K562 (cell line): ENCODE data around the gene SYNGR1. TPM values are rescaled to one million over a fixed set of nuclear protein-coding genes. Genes with fewer than 3 reads are reported as not detected.

Experiments used
- CBX2 ChIP-seq: fragments of 200-600 bp; sonication (generic); IDR thresholded peaks from one replicate; pipeline ENCODE4 v1.6.1; 2012; ENCODE audit warnings: mild to moderate bottlenecking, low read length, inconsistent platforms; ENCODE audit not compliant: insufficient read depth, poor library complexity, severe bottlenecking
- CHD2 ChIP-seq: IDR thresholded peaks from 2 replicates; pipeline ENCODE4 v1.6.1; 2011; ENCODE audit warnings: low read depth, low read length
- FOXJ3 ChIP-seq: sonication (generic); formaldehyde crosslinking; IDR thresholded peaks from 2 replicates; pipeline ENCODE4 v1.4.0; 2020; ENCODE audit warnings: mild to moderate bottlenecking, missing genetic modification reagents
- HDAC8 ChIP-seq: fragments of 450-650 bp; IDR thresholded peaks from 2 replicates; pipeline ENCODE4 v1.6.1; 2016; ENCODE audit warnings: mild to moderate bottlenecking, missing genetic modification characterization, moderate library complexity, missing compliant biosample characterization
- MXI1 ChIP-seq: IDR thresholded peaks from 2 replicates; pipeline ENCODE4 v1.6.1; 2011; ENCODE audit warnings: low read depth, mild to moderate bottlenecking, improper control_type of control experiment, low read length
- NFIC ChIP-seq: fragments of 450-650 bp; IDR thresholded peaks from 2 replicates; pipeline ENCODE4 v1.6.1; 2017; ENCODE audit warnings: mild to moderate bottlenecking, inconsistent platforms
- NFXL1 ChIP-seq: fragments of 450-650 bp; formaldehyde crosslinking; IDR thresholded peaks from 2 replicates; pipeline ENCODE4 v1.4.0; 2021; ENCODE audit warnings: mild to moderate bottlenecking
- POU5F1 ChIP-seq: fragments of 150-350 bp; IDR thresholded peaks from 2 replicates; pipeline ENCODE4 v1.6.1; 2014; ENCODE audit warnings: borderline replicate concordance, low read length, low read depth, mild to moderate bottlenecking; ENCODE audit not compliant: partially characterized antibody
- RCOR1 ChIP-seq, 2 experiments: IDR thresholded peaks; 2 replicates each; pipeline ENCODE4 v1.6.1; 2012; ENCODE audit warnings: low read depth in 2 of 2, low read length in 2 of 2, borderline replicate concordance in 1 of 2, improper control_type of control experiment in 1 of 2
- SMAD2 ChIP-seq: fragments of 150-350 bp; IDR thresholded peaks from 2 replicates; pipeline ENCODE4 v1.6.1; 2014; ENCODE audit warnings: low read depth, mild to moderate bottlenecking, low read length
- SMARCE1 ChIP-seq: fragments of 450-650 bp; IDR thresholded peaks from 2 replicates; pipeline ENCODE4 v1.7.1; 2016; ENCODE audit warnings: mild to moderate bottlenecking
- TFAP4 ChIP-seq: sonication (generic); formaldehyde crosslinking; IDR thresholded peaks from 2 replicates; pipeline ENCODE4 v1.8.0; 2022; ENCODE audit warnings: missing genetic modification reagents, mild to moderate bottlenecking, moderate library complexity, borderline replicate concordance
- YY1 ChIP-seq, 3 experiments: IDR thresholded peaks; 2 replicates each; pipeline ENCODE4 v1.6.1; 2011; ENCODE audit warnings: low read length in 2 of 3, mild to moderate bottlenecking in 2 of 3, moderate library complexity in 2 of 3, borderline replicate concordance in 1 of 3, control low read depth in 1 of 3, low read depth in 1 of 3; ENCODE audit not compliant: insufficient read depth in 3 of 3, insufficient replicate concordance in 2 of 3, control insufficient read depth in 1 of 3, insufficient read length in 1 of 3; ENCODE audit errors: extremely low read depth in 1 of 3
- ZC3H4 ChIP-seq: sonication (generic); formaldehyde crosslinking; IDR thresholded peaks from 2 replicates; pipeline ENCODE4 v1.9.0; 2021; ENCODE audit warnings: missing genetic modification reagents, borderline replicate concordance
- ZNF146 ChIP-seq: IDR thresholded peaks from one replicate; pipeline ENCODE4 v1.6.1; 2018; ENCODE audit warnings: missing compliant biosample characterization; ENCODE audit not compliant: unreplicated experiment
- polyA plus RNA-seq, 8 experiments: library from polyadenylated mRNA; depleted of rRNA in 4 of 8; stranded (reverse) in 5 of 8; unstranded in 3 of 8; fragments of >200 nt; fragmentation: Nextera tagmentation in 2 of 8; fragmentation: Illumina TruSeq in 1 of 8; extraction: Ambion mirVana in 2 of 8; extraction: Trizol in 1 of 8; gene quantifications; 2 replicates each; pipeline versions ENCODE4 v1.2.1 to v1.2.3, GENCODE V29; 2011 to 2014; ENCODE audit warnings: inconsistent platforms in 1 of 8, missing spikeins in 1 of 8
- total RNA-seq, 7 experiments: library from RNA; depleted of rRNA in 6 of 7; stranded (reverse); fragments of >200 nt in 6 of 7; fragmentation: Illumina TruSeq in 2 of 7; extraction: Trizol in 2 of 7; gene quantifications; 2 replicates each; pipeline versions ENCODE4 v1.2.1 to v1.2.3, GENCODE V29; 2011 to 2021; ENCODE audit warnings: low replicate concordance in 1 of 7
- TF ChIP-seq, protein P1 (sequence below): fragments of 150-350 bp; IDR thresholded peaks from 2 replicates; pipeline ENCODE4 v1.6.1; 2014; ENCODE audit warnings: low read depth, mild to moderate bottlenecking, low read length, borderline replicate concordance
- TF ChIP-seq, protein P2 (sequence below): IDR thresholded peaks from 3 replicates; pipeline ENCODE4 v1.6.1; 2011; ENCODE audit warnings: borderline replicate concordance, mild to moderate bottlenecking; ENCODE audit not compliant: insufficient read length, insufficient read depth

The SYNGR1 gene
- total and polyA plus RNA-seq, 9 of the 15 experiments (the other 6 are each of a cell fraction or from before 2014, with no cell fraction given): 1.8 to 15.9 (median 5.5) TPM

DNA sequence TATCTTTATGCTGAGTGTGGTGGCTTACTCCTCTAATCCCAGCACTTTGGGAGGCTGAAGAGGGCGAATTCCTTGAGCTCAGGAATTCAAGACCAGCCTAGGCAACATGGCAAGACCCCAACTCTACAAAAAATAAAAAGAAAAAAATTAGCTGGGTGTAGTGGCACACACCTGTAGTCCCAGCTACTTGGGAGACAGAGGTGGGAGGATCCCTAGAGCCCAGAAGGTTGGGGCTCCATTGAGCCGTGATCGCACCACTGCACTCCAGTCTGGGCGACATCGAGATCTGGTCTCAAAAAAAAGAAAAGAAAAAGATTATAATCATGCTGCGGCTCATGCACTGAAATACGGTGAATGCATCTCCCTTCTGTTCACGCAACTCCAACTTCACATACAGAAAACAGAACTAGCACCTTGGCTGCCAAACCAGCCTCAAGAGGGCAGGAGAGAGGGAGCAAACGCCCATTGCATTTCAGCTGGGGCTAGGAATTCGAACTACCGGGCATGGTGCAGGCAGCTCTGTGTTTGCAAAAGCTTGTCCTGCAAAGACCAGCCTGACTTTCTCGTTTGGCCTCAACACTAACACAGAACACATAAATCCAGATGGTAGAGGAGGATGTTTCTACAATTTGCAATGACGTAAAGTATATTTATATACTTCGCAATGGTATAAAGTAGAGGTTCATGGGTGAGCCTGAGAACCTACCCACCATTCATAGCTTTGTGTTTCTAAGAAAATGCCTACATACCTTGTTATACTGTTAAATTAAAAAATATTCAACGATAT lies 6.3 kb upstream of the SYNGR1 start (continued):
- TF ChIP-seq, protein P1, sequence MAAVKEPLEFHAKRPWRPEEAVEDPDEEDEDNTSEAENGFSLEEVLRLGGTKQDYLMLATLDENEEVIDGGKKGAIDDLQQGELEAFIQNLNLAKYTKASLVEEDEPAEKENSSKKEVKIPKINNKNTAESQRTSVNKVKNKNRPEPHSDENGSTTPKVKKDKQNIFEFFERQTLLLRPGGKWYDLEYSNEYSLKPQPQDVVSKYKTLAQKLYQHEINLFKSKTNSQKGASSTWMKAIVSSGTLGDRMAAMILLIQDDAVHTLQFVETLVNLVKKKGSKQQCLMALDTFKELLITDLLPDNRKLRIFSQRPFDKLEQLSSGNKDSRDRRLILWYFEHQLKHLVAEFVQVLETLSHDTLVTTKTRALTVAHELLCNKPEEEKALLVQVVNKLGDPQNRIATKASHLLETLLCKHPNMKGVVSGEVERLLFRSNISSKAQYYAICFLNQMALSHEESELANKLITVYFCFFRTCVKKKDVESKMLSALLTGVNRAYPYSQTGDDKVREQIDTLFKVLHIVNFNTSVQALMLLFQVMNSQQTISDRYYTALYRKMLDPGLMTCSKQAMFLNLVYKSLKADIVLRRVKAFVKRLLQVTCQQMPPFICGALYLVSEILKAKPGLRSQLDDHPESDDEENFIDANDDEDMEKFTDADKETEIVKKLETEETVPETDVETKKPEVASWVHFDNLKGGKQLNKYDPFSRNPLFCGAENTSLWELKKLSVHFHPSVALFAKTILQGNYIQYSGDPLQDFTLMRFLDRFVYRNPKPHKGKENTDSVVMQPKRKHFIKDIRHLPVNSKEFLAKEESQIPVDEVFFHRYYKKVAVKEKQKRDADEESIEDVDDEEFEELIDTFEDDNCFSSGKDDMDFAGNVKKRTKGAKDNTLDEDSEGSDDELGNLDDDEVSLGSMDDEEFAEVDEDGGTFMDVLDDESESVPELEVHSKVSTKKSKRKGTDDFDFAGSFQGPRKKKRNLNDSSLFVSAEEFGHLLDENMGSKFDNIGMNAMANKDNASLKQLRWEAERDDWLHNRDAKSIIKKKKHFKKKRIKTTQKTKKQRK: no peak
- TF ChIP-seq TFAP4: peak; percentile 68; the same call in 1 of the 2 replicates
- no peak for TF ChIP-seq NFIC
- no peak for TF ChIP-seq ZC3H4
- TF ChIP-seq NFXL1 (CRISPR knock-in tag): no peak
- TF ChIP-seq POU5F1: no peak
- TF ChIP-seq, protein P2, sequence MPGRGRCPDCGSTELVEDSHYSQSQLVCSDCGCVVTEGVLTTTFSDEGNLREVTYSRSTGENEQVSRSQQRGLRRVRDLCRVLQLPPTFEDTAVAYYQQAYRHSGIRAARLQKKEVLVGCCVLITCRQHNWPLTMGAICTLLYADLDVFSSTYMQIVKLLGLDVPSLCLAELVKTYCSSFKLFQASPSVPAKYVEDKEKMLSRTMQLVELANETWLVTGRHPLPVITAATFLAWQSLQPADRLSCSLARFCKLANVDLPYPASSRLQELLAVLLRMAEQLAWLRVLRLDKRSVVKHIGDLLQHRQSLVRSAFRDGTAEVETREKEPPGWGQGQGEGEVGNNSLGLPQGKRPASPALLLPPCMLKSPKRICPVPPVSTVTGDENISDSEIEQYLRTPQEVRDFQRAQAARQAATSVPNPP: no peak
- TF ChIP-seq YY1 (IDR thresholded peaks at IDR 0.05; ENCODE audit: borderline replicate concordance in 1 of 3, control insufficient read depth in 1 of 3, extremely low read depth in 1 of 3, insufficient read depth in 3 of 3, insufficient read length in 1 of 3, insufficient replicate concordance in 2 of 3, low read depth in 1 of 3, low read length in 2 of 3): peak in 1 of 3 experiments; percentile 46
- TF ChIP-seq CHD2: no peak
- TF ChIP-seq HDAC8 (tag): no peak
- TF ChIP-seq FOXJ3: no peak
- TF ChIP-seq SMAD2: no peak
- TF ChIP-seq ZNF146: no peak
- peak in 1 of 2 experiments; percentile 18; a peak in 1 of 4 replicates for TF ChIP-seq RCOR1 (IDR thresholded peaks at IDR 0.05; ENCODE audit: borderline replicate concordance in 1 of 2, low read depth in 2 of 2, low read length in 2 of 2)
- TF ChIP-seq MXI1: no peak
- TF ChIP-seq SMARCE1: no peak
- TF ChIP-seq CBX2: no peak
